HG03520 (cell line): ENCODE data around the gene ZNF618.

Experiments used
- ATAC-seq: cut with Tn5 transposase; IDR thresholded peaks from one replicate; pipeline ENCODE4 v1.9.1; 2021; ENCODE audit warnings: mild to moderate bottlenecking, moderate library complexity; ENCODE audit not compliant: unreplicated experiment

The ZNF618 gene

DNA sequence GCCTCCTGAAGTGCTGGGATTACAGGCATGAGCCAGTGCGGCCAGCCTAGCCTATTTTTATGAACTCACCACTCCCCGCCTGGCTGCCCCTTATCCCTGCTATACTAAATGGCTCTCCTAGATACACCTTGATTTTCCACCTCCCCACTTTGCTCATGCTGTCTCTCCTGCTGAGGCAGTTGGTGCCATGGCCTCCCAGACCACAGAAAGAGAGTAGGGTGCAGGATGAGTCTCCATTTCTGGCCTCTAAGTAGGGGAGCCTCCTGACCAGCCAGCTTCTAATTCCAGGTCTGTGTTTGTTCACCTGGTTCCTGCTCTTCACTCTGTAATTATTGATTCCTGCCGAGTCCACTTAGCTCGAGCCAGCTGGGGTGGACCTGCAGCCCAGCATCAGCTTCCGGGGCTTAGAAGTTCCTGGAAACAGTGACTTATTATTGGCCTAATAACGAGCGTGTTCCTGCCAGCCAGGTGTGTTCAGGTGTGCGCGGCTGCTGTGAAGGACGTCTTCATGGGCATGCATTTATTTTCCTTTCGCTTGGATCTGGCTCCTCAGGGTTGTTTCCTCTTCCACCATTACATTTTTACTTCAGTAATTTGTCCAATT lies 34.0 kb downstream of the ZNF618 start:
- ATAC-seq: no peak

GRCh38 chr9:113911850-113912557 lies 35.9 kb downstream of the ZNF618 start:
- ATAC-seq: no peak

GRCh38 chr9:113912816-113913215 lies 36.7 kb downstream of the ZNF618 start:
- no peak for ATAC-seq

DNA sequence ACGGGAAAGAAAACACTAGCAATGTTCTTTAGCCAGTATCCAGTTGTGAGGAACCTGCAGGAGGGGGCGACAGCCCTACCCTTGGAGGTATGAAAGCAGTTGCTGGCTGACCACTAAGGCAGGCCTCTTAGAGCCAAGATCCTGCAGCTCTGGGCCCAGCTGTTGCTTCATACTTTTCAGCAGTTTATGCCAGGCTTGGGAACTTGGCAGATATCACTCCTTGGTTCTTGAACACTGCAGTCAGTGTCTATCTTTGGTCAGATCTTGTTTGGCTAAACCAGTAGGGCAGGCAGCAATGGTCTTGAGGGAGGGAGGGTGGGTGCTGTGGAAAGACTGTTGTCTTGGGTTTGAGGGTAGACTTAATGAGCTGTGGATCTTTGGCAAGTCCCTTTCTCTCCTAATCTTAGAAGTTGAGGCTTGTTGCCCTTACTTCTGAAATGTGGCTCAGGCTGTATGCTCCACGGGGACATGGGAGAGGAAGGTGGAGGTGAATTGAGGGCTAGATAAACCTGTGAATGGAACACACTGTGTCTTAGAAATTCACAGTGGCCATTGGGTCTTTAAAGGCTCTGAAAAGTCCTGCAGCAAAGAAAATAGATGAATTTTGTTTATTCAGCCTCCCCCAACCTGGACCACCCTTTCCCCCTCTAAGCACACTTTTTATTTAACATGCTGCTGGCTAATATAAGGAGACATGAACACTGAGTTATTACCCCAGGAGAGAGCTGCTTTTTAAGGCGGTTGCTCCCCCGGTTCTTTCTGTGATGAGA lies 37.5 kb downstream of the ZNF618 start:
- no peak for ATAC-seq

- ATAC-seq: no peak
Measured at GRCh38 chr9:113914517-113914916, 38.4 kb downstream of the ZNF618 start.

DNA sequence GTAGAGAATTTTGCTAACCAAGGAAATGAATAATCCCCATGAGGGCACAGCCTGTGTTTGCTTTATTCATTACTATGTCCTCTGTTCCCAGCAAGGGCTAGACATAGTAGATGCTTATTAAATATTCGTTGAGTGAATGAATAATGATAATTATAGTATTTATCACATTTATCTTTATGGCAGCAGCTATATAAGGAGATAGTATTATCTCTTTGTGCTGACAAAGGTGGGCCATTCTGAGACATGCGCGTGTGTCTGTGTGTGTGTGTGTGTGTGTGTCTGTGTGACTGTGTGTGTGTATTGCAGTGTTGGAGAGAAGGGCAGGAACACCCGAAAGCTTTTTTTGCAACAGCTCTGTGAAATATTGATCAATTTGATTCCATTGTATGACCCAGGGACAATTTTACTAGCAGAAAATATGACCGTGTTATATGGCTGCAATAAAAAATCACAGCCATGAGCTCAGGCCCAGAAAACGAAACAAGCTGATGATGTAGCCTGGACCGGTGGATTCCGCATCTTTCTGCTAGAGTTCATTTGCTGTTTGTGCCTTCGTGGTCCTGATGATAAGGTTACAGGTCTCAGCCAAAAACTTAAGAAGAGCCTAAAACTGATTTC lies 39.8 kb downstream of the ZNF618 start:
- ATAC-seq: no peak

GRCh38 chr9:113916931-113917330 lies 40.8 kb downstream of the ZNF618 start:
- ATAC-seq: no peak

DNA sequence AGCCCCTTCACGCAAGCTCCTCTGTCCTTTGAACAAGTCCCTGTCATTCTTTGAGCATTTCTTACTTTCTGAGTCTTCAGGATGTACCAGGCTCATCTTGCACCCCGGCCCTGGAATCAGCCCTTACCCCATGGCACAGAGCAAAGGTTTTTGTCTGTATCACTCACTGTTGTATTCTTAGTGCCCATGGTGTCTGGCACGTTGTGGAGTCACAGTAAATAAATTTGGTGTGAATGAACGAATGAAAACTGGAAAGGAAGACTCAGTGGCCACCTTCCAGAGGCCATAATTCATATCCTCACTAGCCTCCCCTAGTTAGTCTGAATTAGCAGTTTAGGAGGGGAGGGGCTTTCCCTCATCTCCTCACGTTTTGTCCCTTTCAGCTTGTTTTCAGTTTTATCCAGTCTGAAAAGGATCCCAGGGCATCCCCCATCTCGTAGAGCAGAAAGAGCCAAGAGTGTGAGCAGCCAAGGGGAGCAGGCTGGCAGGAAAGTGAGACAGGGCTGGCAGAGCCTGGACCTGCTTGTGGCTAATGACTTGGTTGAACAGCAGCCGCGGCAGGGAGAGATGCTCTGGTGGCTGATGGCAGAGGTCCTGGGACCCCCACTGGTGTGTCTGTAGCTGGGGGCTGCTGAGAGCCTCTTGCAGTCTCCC lies 42.7 kb downstream of the ZNF618 start:
- ATAC-seq: no peak

- ATAC-seq: no peak
Measured at GRCh38 chr9:113919382-113919781, 43.3 kb downstream of the ZNF618 start.

DNA sequence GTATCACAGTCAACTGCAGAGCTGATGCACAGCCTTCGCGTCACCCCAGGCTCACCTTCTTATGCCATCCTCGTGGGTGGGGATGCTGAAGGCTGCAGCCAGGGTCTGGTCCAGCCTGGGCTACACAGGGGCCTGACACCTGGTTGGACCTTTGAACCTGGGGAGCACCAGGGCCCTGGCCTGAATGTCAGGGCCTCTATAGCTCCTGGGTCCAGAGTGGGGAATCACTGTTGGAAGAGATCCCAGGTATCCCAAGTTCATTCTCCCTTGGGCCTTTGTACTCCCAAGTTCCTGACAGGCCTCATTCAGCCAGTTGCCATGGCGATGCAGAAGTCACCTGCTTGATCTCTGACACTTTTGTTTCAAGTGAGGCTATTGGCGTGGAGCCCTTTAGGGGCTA lies 43.8 kb downstream of the ZNF618 start:
- no peak for ATAC-seq

- ATAC-seq: no peak
Measured at GRCh38 chr9:113920872-113921271, 44.8 kb downstream of the ZNF618 start.

GRCh38 chr9:113921396-113921925 lies 45.4 kb downstream of the ZNF618 start:
- no peak for ATAC-seq

- ATAC-seq: no peak
Measured at GRCh38 chr9:113922160-113922559, 46.1 kb downstream of the ZNF618 start.

- ATAC-seq: no peak
Measured at GRCh38 chr9:113926211-113926610, 50.1 kb downstream of the ZNF618 start.

DNA sequence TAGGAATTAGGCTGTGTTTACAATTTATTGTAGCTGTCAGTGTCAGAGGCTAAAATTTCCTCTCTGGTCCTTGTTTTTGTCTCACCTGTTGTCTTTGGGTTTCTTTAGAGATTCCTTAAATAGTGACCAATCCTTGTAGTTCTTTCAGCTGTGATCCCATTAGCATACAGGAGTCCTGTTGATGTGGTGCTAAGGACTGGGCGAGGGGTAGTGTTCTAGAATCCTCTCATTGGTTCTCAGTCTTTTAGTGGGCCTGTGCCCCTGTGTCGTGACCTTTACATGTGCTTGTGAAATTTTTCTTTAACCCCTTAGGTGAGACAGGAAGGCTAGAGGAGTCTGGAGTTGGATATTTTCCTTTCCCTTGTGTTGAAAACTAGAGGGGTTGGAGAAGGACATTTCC lies 51.2 kb downstream of the ZNF618 start:
- no peak for ATAC-seq

- no peak for ATAC-seq
Measured at GRCh38 chr9:113928269-113928668, 52.2 kb downstream of the ZNF618 start.

DNA sequence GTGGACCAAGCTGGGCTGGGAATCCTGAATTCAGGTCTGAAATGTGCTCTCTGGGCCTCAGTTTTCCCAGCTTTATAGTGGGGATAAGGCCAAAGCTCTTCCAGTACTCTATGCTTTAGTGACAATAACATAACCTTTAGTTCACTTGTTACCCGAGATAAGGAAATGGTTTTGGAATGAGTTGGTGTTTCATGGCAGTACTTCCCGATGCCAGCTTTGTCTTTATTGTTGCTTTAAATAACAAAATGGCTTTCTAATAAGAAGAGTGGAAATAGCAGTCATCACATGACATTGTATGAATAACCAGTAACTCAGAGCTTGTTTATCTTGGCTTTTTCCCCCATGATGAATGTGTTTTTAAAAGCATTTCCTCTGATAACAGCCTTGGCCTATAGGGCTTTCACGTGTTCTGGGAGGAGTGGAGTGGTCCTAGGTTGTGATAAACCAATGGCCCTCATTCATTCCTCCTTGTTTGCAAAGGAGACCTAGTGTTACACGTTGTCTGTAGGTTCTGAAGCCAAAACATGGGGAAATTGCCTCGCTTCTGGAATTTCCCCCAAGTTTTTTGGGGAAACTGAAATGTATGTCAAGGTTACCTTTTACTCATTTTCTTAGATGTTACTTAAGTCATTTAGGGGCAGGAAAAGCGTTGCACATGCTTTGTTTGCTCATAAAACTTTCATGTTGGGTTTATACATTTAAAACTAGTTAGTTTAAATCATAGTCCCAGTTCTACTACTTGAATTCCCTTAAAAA lies 53.7 kb downstream of the ZNF618 start:
- no peak for ATAC-seq

DNA sequence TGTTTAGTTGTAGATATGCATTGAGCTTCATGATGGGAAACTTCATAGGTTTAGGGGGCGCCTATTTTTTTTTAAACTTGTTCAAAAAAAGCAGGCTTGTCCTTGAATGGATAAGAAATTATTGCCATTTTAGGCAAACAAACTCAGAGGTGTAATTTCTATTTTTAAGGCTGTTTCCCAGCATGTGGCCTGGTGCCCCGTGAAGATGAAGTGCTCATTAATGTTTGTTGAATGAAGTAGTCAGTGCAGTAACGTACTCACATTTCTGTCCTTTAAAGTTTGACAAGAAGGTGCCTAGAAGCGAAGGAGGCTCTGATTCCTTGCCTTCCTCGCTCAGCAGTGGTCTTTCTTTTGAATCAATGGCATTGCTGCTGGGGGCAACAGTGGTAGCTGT lies 54.3 kb downstream of the ZNF618 start:
- no peak for ATAC-seq

DNA sequence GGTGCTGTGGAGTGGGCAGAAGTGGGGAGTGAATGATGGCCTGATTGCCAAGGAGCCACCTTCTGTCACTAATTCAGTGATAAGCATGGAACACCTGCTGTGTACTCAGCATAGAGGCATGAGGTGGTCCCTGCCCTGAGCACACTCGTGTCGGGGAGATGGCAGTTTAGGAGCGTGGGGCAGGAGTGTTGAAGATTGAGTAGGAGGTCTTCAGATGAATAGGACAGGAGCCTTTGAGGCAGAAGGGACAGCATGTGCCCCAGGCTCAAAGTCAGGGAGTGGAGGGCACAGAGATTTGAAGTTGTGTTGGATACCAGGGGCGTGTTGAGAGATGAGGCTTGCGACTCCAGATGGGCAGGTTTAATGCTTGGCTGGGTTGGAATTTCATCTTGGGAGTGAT lies 55.0 kb downstream of the ZNF618 start:
- no peak for ATAC-seq

DNA sequence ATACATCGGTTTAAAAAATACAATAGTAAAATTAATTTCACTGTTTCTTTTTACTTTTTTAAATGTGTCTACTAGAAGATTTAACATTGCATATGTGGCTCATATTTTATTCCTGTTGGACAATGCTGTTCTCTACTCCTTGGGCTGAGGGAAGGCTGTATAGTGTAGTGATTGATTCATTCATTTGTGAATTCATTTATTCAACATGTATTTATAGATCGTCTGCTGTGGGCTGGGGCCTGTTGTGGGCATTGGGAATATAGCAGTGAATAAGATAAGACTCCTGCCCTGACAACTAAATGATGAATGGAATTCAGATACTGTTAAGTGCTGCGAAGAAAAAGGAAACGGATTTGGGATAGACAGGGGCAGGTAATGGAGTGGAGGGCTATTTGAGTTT lies 55.7 kb downstream of the ZNF618 start:
- ATAC-seq: no peak
